LNCAP (cell line): ENCODE measurements around the gene GLRX.

Source experiments
- TF ChIP-seq, protein P1 (sequence below): fragments of 450-650 bp; IDR thresholded peaks from 2 replicates; pipeline ENCODE4 v1.5.1; 2017; ENCODE audit warnings: mild to moderate bottlenecking

Gene GLRX

GRCh38 chr5:95782181-95782580, 40.3 kb downstream of the GLRX start:
- TF ChIP-seq, protein P1, sequence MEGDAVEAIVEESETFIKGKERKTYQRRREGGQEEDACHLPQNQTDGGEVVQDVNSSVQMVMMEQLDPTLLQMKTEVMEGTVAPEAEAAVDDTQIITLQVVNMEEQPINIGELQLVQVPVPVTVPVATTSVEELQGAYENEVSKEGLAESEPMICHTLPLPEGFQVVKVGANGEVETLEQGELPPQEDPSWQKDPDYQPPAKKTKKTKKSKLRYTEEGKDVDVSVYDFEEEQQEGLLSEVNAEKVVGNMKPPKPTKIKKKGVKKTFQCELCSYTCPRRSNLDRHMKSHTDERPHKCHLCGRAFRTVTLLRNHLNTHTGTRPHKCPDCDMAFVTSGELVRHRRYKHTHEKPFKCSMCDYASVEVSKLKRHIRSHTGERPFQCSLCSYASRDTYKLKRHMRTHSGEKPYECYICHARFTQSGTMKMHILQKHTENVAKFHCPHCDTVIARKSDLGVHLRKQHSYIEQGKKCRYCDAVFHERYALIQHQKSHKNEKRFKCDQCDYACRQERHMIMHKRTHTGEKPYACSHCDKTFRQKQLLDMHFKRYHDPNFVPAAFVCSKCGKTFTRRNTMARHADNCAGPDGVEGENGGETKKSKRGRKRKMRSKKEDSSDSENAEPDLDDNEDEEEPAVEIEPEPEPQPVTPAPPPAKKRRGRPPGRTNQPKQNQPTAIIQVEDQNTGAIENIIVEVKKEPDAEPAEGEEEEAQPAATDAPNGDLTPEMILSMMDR: no peak

- TF ChIP-seq, protein P1: peak; percentile 92
Measured at GRCh38 chr5:95781101-95781583, 41.4 kb downstream of the GLRX start.

DNA sequence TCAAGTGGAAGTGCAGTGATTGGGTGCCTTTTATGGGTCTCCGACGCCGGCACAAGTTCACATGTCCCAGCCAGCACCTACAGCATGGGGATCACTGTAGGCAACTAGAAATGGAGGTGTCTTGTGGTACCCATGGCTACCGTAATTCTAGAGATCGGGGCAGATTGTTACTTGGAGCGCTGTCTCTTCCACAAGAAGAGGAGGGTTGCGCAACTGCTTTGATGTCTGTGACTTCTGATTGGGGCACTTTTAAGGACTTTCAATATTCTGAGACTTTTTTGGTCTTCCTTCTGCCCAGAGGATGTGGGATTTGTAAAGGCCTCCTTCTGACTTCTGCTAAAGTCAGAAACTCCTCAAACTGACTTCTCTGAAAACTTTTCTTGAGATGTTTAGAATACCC, 41.9 kb downstream of the GLRX start:
- TF ChIP-seq, protein P1: no peak

GRCh38 chr5:95779611-95780010, 42.9 kb downstream of the GLRX start:
- TF ChIP-seq, protein P1: no peak

DNA sequence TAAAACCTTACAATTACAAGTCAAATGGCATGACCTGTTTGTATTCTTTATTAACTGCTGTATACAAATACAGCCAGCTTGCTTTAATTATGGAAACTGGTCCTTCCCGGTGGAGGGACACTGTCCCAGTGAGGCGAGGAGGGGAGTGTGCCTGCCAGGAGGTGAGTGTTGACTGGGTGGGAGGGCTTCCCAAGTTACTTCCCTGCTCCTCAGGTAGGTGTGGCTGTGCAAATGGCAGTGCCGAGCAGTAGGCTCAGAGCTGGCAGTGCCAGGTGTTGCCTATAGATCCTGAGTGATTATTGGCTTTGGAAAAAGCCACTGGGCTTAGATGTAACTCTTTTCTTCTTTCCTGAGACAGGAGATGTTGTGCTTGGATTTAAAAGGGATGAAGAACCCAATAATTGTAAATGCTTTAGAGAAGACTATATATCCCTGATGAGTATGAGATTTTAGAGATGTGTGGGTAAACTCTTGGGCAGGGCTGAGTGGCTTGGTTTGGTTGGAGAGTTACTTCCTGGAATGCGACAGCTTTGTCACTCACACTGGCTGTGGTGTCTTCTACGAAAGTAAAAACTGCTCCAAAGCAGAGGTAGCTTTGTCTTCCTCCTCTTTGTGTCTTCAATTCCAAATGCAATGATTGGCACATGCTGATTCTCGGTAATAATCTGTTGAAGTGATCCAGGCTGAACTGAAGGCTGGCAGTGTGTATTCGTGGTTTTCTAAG, 43.7 kb downstream of the GLRX start:
- TF ChIP-seq, protein P1: no peak

DNA sequence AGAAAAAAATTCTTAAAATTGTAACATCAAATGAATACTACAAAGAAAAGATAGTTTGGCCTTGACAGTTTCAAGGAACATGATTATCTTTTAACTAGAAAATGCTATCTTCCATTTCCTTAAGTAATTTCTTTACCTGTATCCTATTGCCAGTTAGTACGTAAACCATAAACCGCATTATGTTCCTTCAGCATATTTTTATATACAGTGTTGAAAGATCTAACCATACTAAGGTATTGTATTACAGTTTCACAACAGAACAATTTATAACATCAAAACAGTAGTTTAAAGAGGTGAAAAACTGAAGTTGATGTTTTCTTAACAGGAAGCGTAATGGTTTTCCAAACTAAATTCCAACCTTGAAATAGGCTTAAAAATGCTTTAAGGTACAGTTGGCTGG, 45.1 kb downstream of the GLRX start:
- TF ChIP-seq, protein P1: no peak

DNA sequence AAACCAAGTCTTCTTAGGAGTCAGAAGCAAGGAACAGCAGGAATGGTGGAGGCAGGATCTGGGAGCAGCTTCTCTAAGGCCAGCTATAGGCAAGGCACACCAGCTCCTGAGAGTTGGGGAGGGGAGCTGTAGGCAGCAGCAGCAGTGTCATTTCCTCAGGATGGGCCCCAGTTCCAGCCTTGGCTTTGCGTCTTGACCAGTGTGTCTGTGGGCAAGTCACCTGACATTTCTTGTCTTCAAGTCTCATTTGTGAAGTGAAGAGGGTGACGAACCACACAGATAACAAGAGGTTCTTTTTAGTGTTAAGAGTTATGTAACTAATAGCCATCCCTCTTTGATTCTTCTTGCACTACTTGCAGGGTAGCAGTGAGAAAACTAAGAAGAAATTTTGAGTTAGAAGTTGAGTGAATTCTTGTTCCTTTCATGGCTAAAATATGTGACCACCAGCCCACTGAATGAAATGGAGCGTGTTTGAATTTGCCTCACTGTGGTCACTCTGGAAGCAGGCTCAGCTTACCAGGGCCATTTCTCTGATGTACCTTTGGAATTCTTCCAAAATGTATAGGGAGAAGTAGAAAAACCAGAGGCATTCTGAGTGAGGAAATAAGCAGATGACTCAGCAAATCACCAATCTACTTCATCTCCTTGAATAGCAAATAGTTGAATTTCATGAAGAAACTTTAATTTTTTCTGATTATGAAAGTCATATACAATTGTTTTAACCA, 49.0 kb downstream of the GLRX start:
- TF ChIP-seq, protein P1: no peak
